Measurements from ENCODE around the gene FLACC1.
"Not testable (repeated sequence)": the region's sequence is repeated elsewhere in the genome, so short reads cannot be mapped to it uniquely, and the experiment has no call there.

The FLACC1 gene

GRCh38 chr2:201254081-201254730 lies 102.9 kb downstream of the FLACC1 start:
- no peak for DNase-seq (ENCODE audit: low read depth)

GRCh38 chr2:201250741-201251140 lies 106.4 kb downstream of the FLACC1 start:
- no peak for DNase-seq (ENCODE audit: low read depth)

GRCh38 chr2:201249889-201250288 lies 107.3 kb downstream of the FLACC1 start:
- no peak for DNase-seq (ENCODE audit: low read depth)

- DNase-seq (ENCODE audit: low read depth) = no peak
Measured at GRCh38 chr2:201248288-201248844, 108.8 kb downstream of the FLACC1 start.

GRCh38 chr2:201246280-201246679 lies 110.9 kb downstream of the FLACC1 start:
- no peak for DNase-seq (ENCODE audit: low read depth)

- DNase-seq (ENCODE audit: low read depth) = no peak
Measured at GRCh38 chr2:201244829-201245228, 112.3 kb downstream of the FLACC1 start.

GRCh38 chr2:201242571-201243277 lies 114.4 kb downstream of the FLACC1 start:
- DNase-seq (ENCODE audit: low read depth) = no peak

GRCh38 chr2:201239167-201239935 lies 117.8 kb downstream of the FLACC1 start:
- DNase-seq (ENCODE audit: low read depth) = not testable (repeated sequence)

All from T follicular helper cell (primary cell).